Endothelial cell of umbilical vein (primary cell): ENCODE measurements around the gene CYTH1. TPM values are rescaled to one million over a fixed set of nuclear protein-coding genes. Genes with fewer than 3 reads are reported as not detected.

Source experiments
- BruUV-seq: library from RNA; stranded (reverse); fragments of 400-500 nt; replicated peaks from 2 replicates; lab custom pipeline; 2021; lab: Mats Ljungman, UMichigan
- CTCF ChIA-PET: fragments of 300-600, 350-600 bp; sonication (Branson Sonifier 250); formaldehyde crosslinking; loops from one replicate; lab custom pipeline; 2021; ENCODE audit warnings: antibody characterized with exemption, inconsistent platforms; lab: Charles Lee
- POLR2A ChIA-PET: fragments of 300-600, 350-600 bp; sonication (Branson Sonifier 250); formaldehyde crosslinking; loops from one replicate; lab custom pipeline; 2021; ENCODE audit warnings: antibody characterized with exemption, inconsistent platforms; lab: Charles Lee
- DNase-seq: peaks from one replicate; pipeline ENCODE4 v3.0.0-alpha.2; 2011; ENCODE audit warnings: low read depth, low spot score
- FAIRE-seq: peaks from 2 replicates; lab custom pipeline; 2011; peaks lifted over from hg19 to GRCh38; lab: Jason Lieb, UNC
- H2AFZ ChIP-seq: 2 replicates; pipeline ENCODE4 v1.6.0; 2012; ENCODE audit warnings: low read depth, low read length, control low read depth, inconsistent platforms
- H3K27ac ChIP-seq: 2 replicates; pipeline ENCODE4 v1.5.1; 2011; ENCODE audit warnings: low read depth, mild to moderate bottlenecking, control low read depth, low read length, moderate library complexity; ENCODE audit not compliant: insufficient read depth
- H3K27me3 ChIP-seq, 2 experiments: 2 replicates each; pipeline versions ENCODE4 v1.6.0 to v1.6.1; 2011; ENCODE audit warnings: low read length in 2 of 2, mixed read lengths in 1 of 2; ENCODE audit not compliant: control insufficient read depth in 2 of 2, insufficient read depth in 2 of 2
- H3K36me3 ChIP-seq, 2 experiments: 2 replicates in 1 of 2; 3 replicates in 1 of 2; pipeline ENCODE4 v1.5.1; 2011; ENCODE audit warnings: low read length in 2 of 2, mild to moderate bottlenecking in 1 of 2, moderate library complexity in 1 of 2; ENCODE audit not compliant: control insufficient read depth in 2 of 2, insufficient read depth in 2 of 2; ENCODE audit errors: extremely low read depth in 1 of 2
- H3K4me1 ChIP-seq: 3 replicates; pipeline ENCODE4 v1.5.1; 2011; ENCODE audit warnings: mild to moderate bottlenecking, low read length; ENCODE audit not compliant: control insufficient read depth, insufficient read depth; ENCODE audit errors: extremely low read depth
- H3K4me2 ChIP-seq: 2 replicates; pipeline ENCODE4 v1.6.1; 2011; ENCODE audit warnings: low read length, control low read depth, mixed read lengths; ENCODE audit not compliant: insufficient read depth
- H3K4me3 ChIP-seq, 3 experiments: fragments of 200-600 bp in 1 of 3; sonication (generic), shearing (Covaris generic) in 1 of 3; replicated peaks in 1 of 3; 2 replicates each; pipeline ENCODE4 v1.5.1; 2011 to 2016; ENCODE audit warnings: control low read depth in 3 of 3, low read length in 3 of 3, mild to moderate bottlenecking in 2 of 3, inconsistent platforms in 1 of 3, low read depth in 1 of 3, moderate library complexity in 1 of 3; ENCODE audit not compliant: insufficient read depth in 1 of 3
- H3K79me2 ChIP-seq: 2 replicates; pipeline ENCODE4 v1.6.0; 2012; ENCODE audit warnings: low read length, inconsistent platforms; ENCODE audit not compliant: control insufficient read depth, insufficient read depth
- H3K9ac ChIP-seq: replicated peaks from 2 replicates; pipeline ENCODE3; 2011; ENCODE audit warnings: low read length, control low read depth; ENCODE audit not compliant: insufficient read depth; ENCODE audit errors: extremely low read depth
- H3K9me1 ChIP-seq: replicated peaks from 3 replicates; pipeline ENCODE4 v1.6.0; 2011; ENCODE audit warnings: mild to moderate bottlenecking, low read length; ENCODE audit not compliant: control insufficient read depth, insufficient read depth; ENCODE audit errors: extremely low read depth
- H3K9me3 ChIP-seq: replicated peaks from 2 replicates; pipeline ENCODE4 v1.5.1; 2012; ENCODE audit warnings: low read length, inconsistent platforms; ENCODE audit not compliant: control insufficient read depth, insufficient read depth
- H4K20me1 ChIP-seq: replicated peaks from 2 replicates; pipeline ENCODE3; 2011; ENCODE audit warnings: mild to moderate bottlenecking, low read length; ENCODE audit not compliant: control insufficient read depth, insufficient read depth; ENCODE audit errors: extremely low read depth
- EZH2 ChIP-seq: IDR thresholded peaks from 2 replicates; pipeline ENCODE4 v1.6.1; 2012; ENCODE audit warnings: borderline replicate concordance, low read depth, mild to moderate bottlenecking, moderate library complexity, low read length, inconsistent platforms; ENCODE audit not compliant: severe bottlenecking
- FOS ChIP-seq: IDR thresholded peaks from 2 replicates; pipeline ENCODE4 v1.6.1; 2011; ENCODE audit warnings: mild to moderate bottlenecking, low read length, moderate library complexity, borderline replicate concordance; ENCODE audit not compliant: insufficient read depth
- dilution Hi-C: fragments of 300-500 bp; cut with MboI; formaldehyde crosslinking; loops from one replicate; pipeline ENCODE4 v1.15.0; 2019; ENCODE audit warnings: low sequenced_read_pairs; ENCODE audit not compliant: extremely low pct_ligation_motif_present
- intact Hi-C: fragments of 100-400 bp; cut with micrococcal nuclease; formaldehyde crosslinking; loops from one replicate; pipeline ENCODE4 v1.10.0; 2022
- polyA plus RNA-seq, 4 experiments: library from polyadenylated mRNA; depleted of rRNA in 3 of 4; stranded (reverse) in 3 of 4; unstranded in 1 of 4; fragments of >200 nt; gene quantifications; 2 replicates each; pipeline versions ENCODE4 v1.2.1 to v1.2.3, GENCODE V29; 2011 to 2012; ENCODE audit warnings: missing spikeins in 1 of 4
- total RNA-seq: library from RNA; stranded (reverse); gene quantifications from 2 replicates; pipeline ENCODE4 v1.2.3, GENCODE V29; 2021
- TF ChIP-seq, protein P1 (sequence below): IDR thresholded peaks from 2 replicates; pipeline ENCODE4 v1.6.1; 2011; ENCODE audit not compliant: insufficient read depth, insufficient read length
- TF ChIP-seq, protein P2 (sequence below), 2 donors: IDR thresholded peaks; 1 replicate in 1 of 2; 2 replicates in 1 of 2; pipeline ENCODE4 v1.5.1; 2011; ENCODE audit warnings: low read length in 2 of 2, mild to moderate bottlenecking in 2 of 2, moderate library complexity in 2 of 2, control low read depth in 1 of 2, inconsistent platforms in 1 of 2, low read depth in 1 of 2; ENCODE audit not compliant: insufficient read depth in 1 of 2; ENCODE audit errors: extremely low read depth in 1 of 2

Gene CYTH1
- total and polyA plus RNA-seq, 2 donors (not counting 3 experiments of a cell fraction or from before 2014, with no cell fraction given) = 35.9 to 49.9 TPM

DNA sequence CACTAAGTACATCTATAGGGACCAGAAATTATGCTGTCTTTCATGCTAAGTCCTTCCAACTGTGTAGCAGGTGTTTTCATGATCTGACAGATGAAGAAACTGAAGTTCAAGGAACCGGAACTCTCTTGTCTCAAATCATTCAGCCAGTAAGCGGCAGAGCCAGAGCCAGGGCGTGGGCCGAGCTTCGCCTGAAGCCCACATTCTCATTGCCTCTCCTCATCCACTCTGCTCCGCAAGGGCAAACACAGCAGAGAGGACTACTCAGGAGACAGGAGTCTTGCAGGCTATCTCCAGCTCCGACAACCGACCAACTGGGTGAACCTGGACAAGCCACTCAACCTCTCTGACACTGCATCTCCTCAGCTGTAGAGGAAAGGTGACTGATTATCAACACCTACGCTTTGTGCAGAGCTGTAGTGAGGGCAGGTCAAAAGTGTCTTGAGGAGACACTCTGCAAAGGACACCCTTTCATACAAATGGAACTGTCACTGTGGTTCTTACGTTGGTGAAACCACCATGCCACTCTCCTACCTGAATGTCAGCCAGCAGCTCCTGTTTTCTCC is 72.9 kb downstream of the CYTH1 start:
- Histone ChIP-seq H4K20me1 (no peaks in the 10 kb centered on the region), H3K9ac (no peak overlapping the region), H3K79me2 (peaks cover 10% of the 10 kb centered on the region), H3K9me3 (no peaks in the 10 kb centered on the region), H2AFZ (no peak overlapping the region), H3K36me3 (peaks cover 0 to 6% of the 10 kb centered on the region in 2 experiments), H3K27me3 (no peaks in the 10 kb centered on the region), H3K4me1 (peaks cover 16% of the 10 kb centered on the region), H3K27ac (no peak overlapping the region), H3K4me2 (no peak overlapping the region), H3K4me3 (no peak overlapping the region), H3K9me1 (no peaks in the 10 kb centered on the region)
- ChIA-PET CTCF (interaction anchor here (0.8 to 4.4 kb wide), 20 partner anchors 8 to 349 kb away, joined by 3 to 94 read pairs (median 6); no protein-coding TSS in a partner anchor), POLR2A (no interaction called here)
- TF ChIP-seq, protein P1, sequence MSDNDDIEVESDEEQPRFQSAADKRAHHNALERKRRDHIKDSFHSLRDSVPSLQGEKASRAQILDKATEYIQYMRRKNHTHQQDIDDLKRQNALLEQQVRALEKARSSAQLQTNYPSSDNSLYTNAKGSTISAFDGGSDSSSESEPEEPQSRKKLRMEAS = no peak
- TF ChIP-seq, protein P2, sequence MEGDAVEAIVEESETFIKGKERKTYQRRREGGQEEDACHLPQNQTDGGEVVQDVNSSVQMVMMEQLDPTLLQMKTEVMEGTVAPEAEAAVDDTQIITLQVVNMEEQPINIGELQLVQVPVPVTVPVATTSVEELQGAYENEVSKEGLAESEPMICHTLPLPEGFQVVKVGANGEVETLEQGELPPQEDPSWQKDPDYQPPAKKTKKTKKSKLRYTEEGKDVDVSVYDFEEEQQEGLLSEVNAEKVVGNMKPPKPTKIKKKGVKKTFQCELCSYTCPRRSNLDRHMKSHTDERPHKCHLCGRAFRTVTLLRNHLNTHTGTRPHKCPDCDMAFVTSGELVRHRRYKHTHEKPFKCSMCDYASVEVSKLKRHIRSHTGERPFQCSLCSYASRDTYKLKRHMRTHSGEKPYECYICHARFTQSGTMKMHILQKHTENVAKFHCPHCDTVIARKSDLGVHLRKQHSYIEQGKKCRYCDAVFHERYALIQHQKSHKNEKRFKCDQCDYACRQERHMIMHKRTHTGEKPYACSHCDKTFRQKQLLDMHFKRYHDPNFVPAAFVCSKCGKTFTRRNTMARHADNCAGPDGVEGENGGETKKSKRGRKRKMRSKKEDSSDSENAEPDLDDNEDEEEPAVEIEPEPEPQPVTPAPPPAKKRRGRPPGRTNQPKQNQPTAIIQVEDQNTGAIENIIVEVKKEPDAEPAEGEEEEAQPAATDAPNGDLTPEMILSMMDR (IDR thresholded peaks at IDR 0.05; ENCODE audit: extremely low read depth in 1 of 2, insufficient read depth in 1 of 2, low read depth in 1 of 2, low read length in 2 of 2) = no peak
- TF ChIP-seq FOS (no peak), EZH2 (no peak)
- FAIRE-seq (no peak), DNase-seq (no peak)
- BruUV-seq = no TSS peak
- dilution Hi-C loops = no loop called here
- intact Hi-C loops = loop anchor here (2.0 to 10.0 kb wide), 3 partner anchors 116 to 454 kb away; partner anchors contain the start of gene SOCS3
